Measurements from ENCODE around the gene LXN. TPM values are rescaled to one million over a fixed set of nuclear protein-coding genes. Genes with fewer than 3 reads are reported as not detected.
"Not testable (repeated sequence)": the region's sequence is repeated elsewhere in the genome, so short reads cannot be mapped to it uniquely, and the experiment has no call there.

LXN gene
- polyA plus RNA-seq, 1 donor (not counting 4 experiments of a cell fraction or from before 2014, with no cell fraction given), result 8.4 TPM

GRCh38 chr3:158700559-158700958, 28.1 kb upstream of the LXN start:
- H2AFZ ChIP-seq (ENCODE audit: control insufficient read depth, low read length), result no peak overlapping the region
- H3K9me3 ChIP-seq (ENCODE audit: control insufficient read depth, low read depth, low read length), result no peaks in the 10 kb centered on the region
- H3K4me1 ChIP-seq (ENCODE audit: control insufficient read depth, extremely low read depth, insufficient read depth, low read length), result no peaks in the 10 kb centered on the region
- H3K9ac ChIP-seq (ENCODE audit: control insufficient read depth, extremely low read depth, insufficient read depth, low read length), result no peak overlapping the region
- H3K27ac ChIP-seq (ENCODE audit: control insufficient read depth, insufficient read depth, low read length), result no peak overlapping the region
- H3K9me1 ChIP-seq (ENCODE audit: control insufficient read depth, extremely low read depth, insufficient read depth, low read length), result no peaks in the 10 kb centered on the region
- H3K79me2 ChIP-seq (ENCODE audit: control insufficient read depth, insufficient read depth, low read length), result no peaks in the 10 kb centered on the region
- H3K4me3 ChIP-seq (ENCODE audit: control insufficient read depth in 2 of 3, extremely low read depth in 1 of 3, insufficient read depth in 2 of 3, low read depth in 1 of 3, low read length in 3 of 3), result no peak overlapping the region
- dilution Hi-C loops (cut with MboI; ENCODE audit: extremely low pct_ligation_motif_present, low sequenced_read_pairs), result no loop called here
- H3K4me2 ChIP-seq (ENCODE audit: control insufficient read depth, extremely low read depth, insufficient read depth, low read depth, low read length), result no peak overlapping the region
- no peaks in the 10 kb centered on the region for H4K20me1 ChIP-seq (ENCODE audit: control insufficient read depth, extremely low read depth, insufficient read depth, low read length)
- H3K27me3 ChIP-seq (ENCODE audit: control insufficient read depth, extremely low read depth, insufficient read depth, low read length), result no peaks in the 10 kb centered on the region
- no peak for DNase-seq (ENCODE audit: low read depth, low spot score)
- H3K36me3 ChIP-seq (ENCODE audit: control insufficient read depth in 2 of 2, extremely low read depth in 1 of 2, insufficient read depth in 2 of 2, low read length in 2 of 2), result peaks cover 1 to 3% of the 10 kb centered on the region in 2 experiments
- FAIRE-seq, result no peak
- TF ChIP-seq EZH2 (IDR thresholded peaks at IDR 0.05; ENCODE audit: low read length) (no peak), CTCF (optimal IDR thresholded peaks at IDR 0.05 in 1 of 3, IDR thresholded peaks at IDR 0.05 in 1 of 3, conservative IDR thresholded peaks at IDR 0.05 in 1 of 3; ENCODE audit: extremely low read depth in 1 of 3, insufficient read depth in 2 of 3, low read length in 3 of 3) (no peak)

GRCh38 chr3:158696618-158697017, 24.2 kb upstream of the LXN start:
- H3K4me1 ChIP-seq (ENCODE audit: control insufficient read depth, extremely low read depth, insufficient read depth, low read length), result no peaks in the 10 kb centered on the region
- H3K79me2 ChIP-seq (ENCODE audit: control insufficient read depth, insufficient read depth, low read length), result no peaks in the 10 kb centered on the region
- no peak for TF ChIP-seq EZH2 (IDR thresholded peaks at IDR 0.05; ENCODE audit: low read length)
- TF ChIP-seq CTCF (optimal IDR thresholded peaks at IDR 0.05 in 1 of 3, IDR thresholded peaks at IDR 0.05 in 1 of 3, conservative IDR thresholded peaks at IDR 0.05 in 1 of 3; ENCODE audit: extremely low read depth in 1 of 3, insufficient read depth in 2 of 3, low read length in 3 of 3), result no peak
- dilution Hi-C loops (cut with MboI; ENCODE audit: extremely low pct_ligation_motif_present, low sequenced_read_pairs), result no loop called here
- H3K4me2 ChIP-seq (ENCODE audit: control insufficient read depth, extremely low read depth, insufficient read depth, low read depth, low read length), result no peak overlapping the region
- no peaks in the 10 kb centered on the region for H3K9me1 ChIP-seq (ENCODE audit: control insufficient read depth, extremely low read depth, insufficient read depth, low read length)
- no peaks in the 10 kb centered on the region for H4K20me1 ChIP-seq (ENCODE audit: control insufficient read depth, extremely low read depth, insufficient read depth, low read length)
- H2AFZ ChIP-seq (ENCODE audit: control insufficient read depth, low read length), result no peak overlapping the region
- H3K27me3 ChIP-seq (ENCODE audit: control insufficient read depth, extremely low read depth, insufficient read depth, low read length), result no peaks in the 10 kb centered on the region
- DNase-seq (ENCODE audit: low read depth, low spot score) (no peak), FAIRE-seq (no peak)
- H3K4me3 ChIP-seq (ENCODE audit: control insufficient read depth in 2 of 3, extremely low read depth in 1 of 3, insufficient read depth in 2 of 3, low read depth in 1 of 3, low read length in 3 of 3), result no peak overlapping the region
- no peaks in the 10 kb centered on the region for H3K9me3 ChIP-seq (ENCODE audit: control insufficient read depth, low read depth, low read length)
- H3K36me3 ChIP-seq (ENCODE audit: control insufficient read depth in 2 of 2, extremely low read depth in 1 of 2, insufficient read depth in 2 of 2, low read length in 2 of 2), result no peaks in the 10 kb centered on the region
- H3K27ac ChIP-seq (ENCODE audit: control insufficient read depth, insufficient read depth, low read length), result no peak overlapping the region
- no peak overlapping the region for H3K9ac ChIP-seq (ENCODE audit: control insufficient read depth, extremely low read depth, insufficient read depth, low read length)

GRCh38 chr3:158693866-158694456, 21.5 kb upstream of the LXN start:
- H2AFZ ChIP-seq (ENCODE audit: control insufficient read depth, low read length); H3K9me3 ChIP-seq (ENCODE audit: control insufficient read depth, low read depth, low read length); dilution Hi-C loops (cut with MboI; ENCODE audit: extremely low pct_ligation_motif_present, low sequenced_read_pairs); H3K4me3 ChIP-seq (ENCODE audit: control insufficient read depth in 2 of 3, extremely low read depth in 1 of 3, insufficient read depth in 2 of 3, low read depth in 1 of 3, low read length in 3 of 3); H4K20me1 ChIP-seq (ENCODE audit: control insufficient read depth, extremely low read depth, insufficient read depth, low read length); H3K9me1 ChIP-seq (ENCODE audit: control insufficient read depth, extremely low read depth, insufficient read depth, low read length); H3K4me1 ChIP-seq (ENCODE audit: control insufficient read depth, extremely low read depth, insufficient read depth, low read length); H3K79me2 ChIP-seq (ENCODE audit: control insufficient read depth, insufficient read depth, low read length); DNase-seq (ENCODE audit: low read depth, low spot score); H3K4me2 ChIP-seq (ENCODE audit: control insufficient read depth, extremely low read depth, insufficient read depth, low read depth, low read length); H3K36me3 ChIP-seq (ENCODE audit: control insufficient read depth in 2 of 2, extremely low read depth in 1 of 2, insufficient read depth in 2 of 2, low read length in 2 of 2); H3K27ac ChIP-seq (ENCODE audit: control insufficient read depth, insufficient read depth, low read length); H3K9ac ChIP-seq (ENCODE audit: control insufficient read depth, extremely low read depth, insufficient read depth, low read length); FAIRE-seq; H3K27me3 ChIP-seq (ENCODE audit: control insufficient read depth, extremely low read depth, insufficient read depth, low read length): not testable (repeated sequence)
